H7 (cell line): ENCODE measurements around the gene HTR6. TPM values are rescaled to one million over a fixed set of nuclear protein-coding genes. Genes with fewer than 3 reads are reported as not detected.

Source experiments
- DNase-seq: peaks from one replicate; pipeline ENCODE4 v3.0.0; 2012
- H3K27me3 ChIP-seq: 2 replicates; pipeline ENCODE4 v1.6.0; 2011; ENCODE audit warnings: mild to moderate bottlenecking, low read length; ENCODE audit not compliant: control insufficient read depth, insufficient read depth
- H3K36me3 ChIP-seq: replicated peaks from 2 replicates; pipeline ENCODE4 v1.5.1; 2011; ENCODE audit warnings: low read length; ENCODE audit not compliant: control insufficient read depth, insufficient read depth
- H3K4me3 ChIP-seq: 2 replicates; pipeline ENCODE4 v1.5.1; 2011; ENCODE audit warnings: low read depth, mild to moderate bottlenecking, control low read depth, low read length, moderate library complexity; ENCODE audit not compliant: insufficient read depth
- total RNA-seq: library from RNA; depleted of rRNA; stranded (reverse); fragments of >200 nt; shearing (Covaris generic); gene quantifications from 2 replicates; pipeline ENCODE4 v1.2.3, GENCODE V29; 2014; rRNA removed

HTR6 gene
- total RNA-seq, 1 experiment from 2014 or later: 0.45 TPM

DNA sequence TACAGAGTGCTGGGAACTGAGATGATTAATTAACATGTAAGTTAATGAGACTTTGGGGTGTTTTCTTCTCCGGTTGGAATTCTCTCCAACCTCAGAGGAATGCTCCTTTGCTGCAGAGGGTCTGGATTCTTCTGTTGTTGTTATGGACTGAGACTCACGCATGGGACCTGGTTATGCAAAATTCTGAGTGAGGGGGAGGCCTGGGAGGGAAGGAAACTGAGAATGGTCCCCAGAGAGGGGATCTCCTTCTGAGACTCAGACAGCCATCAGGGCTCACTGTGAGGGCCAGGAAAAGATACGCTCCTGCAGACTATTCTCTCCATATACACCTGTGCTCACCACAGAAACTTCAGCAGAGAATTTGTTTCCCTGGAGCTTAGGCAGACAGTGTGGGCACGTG is 56.3 kb downstream of the HTR6 start:
- Histone ChIP-seq H3K4me3 (no peak overlapping the region), H3K27me3 (no peaks in the 10 kb centered on the region), H3K36me3 (no peaks in the 10 kb centered on the region)
- peak; percentile 58 for DNase-seq

DNA sequence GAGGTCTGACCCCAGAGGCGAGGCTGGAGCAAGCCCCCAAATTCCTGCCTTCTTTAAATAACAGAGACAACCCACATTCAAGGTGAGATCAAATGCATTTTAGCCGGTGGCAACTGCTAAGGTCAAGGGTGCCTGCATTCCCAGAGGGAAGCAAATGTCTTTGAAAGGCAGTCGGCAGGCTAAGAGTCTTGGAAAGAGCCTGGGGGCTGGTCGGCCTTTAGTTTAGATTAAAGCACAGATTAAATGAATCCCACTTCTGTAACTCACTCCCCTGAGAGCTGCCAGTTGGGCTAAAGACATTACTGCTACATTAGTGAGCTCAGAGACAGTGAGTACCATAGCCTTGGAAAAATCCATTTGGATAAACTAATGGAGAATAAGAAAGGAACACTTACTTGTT is 59.2 kb downstream of the HTR6 start:
- DNase-seq: no peak
- Histone ChIP-seq H3K27me3 (no peaks in the 10 kb centered on the region; the same call in 1 of the 2 replicates), H3K36me3 (no peaks in the 10 kb centered on the region), H3K4me3 (no peak overlapping the region)

DNA sequence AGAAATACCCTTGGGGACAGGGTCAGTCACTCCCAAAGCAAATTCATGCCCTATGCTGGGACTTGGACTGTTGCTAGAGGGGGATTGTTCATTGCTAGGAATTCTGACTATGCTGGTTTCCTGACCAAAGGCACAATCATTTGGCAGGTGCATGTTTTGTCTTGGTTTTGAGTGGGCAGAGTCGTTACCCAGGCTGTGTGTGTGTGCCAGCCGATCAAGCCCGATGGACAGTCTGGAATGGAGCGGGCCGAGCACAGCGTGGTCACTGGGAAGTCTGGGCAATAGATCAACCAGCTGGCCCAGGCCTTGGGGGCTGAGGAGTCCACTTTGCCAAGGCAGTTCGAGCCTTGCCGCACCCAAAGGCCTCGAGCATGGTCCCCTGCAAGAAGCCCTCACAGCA is 60.9 kb downstream of the HTR6 start:
- Histone ChIP-seq H3K4me3 (no peak overlapping the region), H3K27me3 (no peaks in the 10 kb centered on the region; the same call in 1 of the 2 replicates), H3K36me3 (no peaks in the 10 kb centered on the region)
- no peak for DNase-seq

DNA sequence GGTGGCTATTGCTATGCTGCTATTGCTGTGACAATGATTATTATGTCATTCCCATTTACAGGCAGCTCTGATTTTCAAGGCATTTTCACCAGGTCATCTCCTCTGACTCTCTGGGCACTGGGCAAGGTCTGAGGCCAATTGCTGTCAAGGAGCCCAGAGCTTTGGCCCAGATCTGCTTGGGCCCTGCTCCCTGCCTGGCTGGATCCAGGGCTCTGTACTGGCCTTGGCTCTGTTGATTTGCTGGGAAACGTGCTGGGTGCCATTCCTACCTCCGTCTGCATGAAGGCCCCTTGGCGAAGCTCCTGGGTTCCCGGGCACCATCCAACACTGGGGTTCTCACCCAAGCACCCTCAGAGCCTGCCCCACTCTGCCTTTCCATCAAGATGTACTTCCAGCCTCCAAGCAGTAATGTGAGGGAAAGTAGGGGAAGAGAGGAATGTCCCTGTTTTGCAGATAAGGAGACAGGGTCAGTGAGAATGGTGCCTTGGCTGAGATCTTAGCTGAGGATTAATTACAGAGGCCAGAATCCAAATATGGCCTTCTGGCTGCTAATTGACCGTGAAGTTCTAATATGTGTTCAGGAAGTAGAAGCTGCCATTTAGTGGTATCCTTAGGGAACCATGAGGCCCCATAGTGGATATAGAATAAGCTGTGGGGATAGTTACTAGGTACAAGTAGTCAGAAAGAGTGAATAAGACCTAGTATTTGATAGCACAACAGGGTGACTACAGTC is 63.9 kb downstream of the HTR6 start:
- no peaks in the 10 kb centered on the region; the same call in 1 of the 2 replicates for H3K27me3 ChIP-seq
- H3K4me3 ChIP-seq: no peak overlapping the region
- no peak for DNase-seq
- no peaks in the 10 kb centered on the region for H3K36me3 ChIP-seq

DNA sequence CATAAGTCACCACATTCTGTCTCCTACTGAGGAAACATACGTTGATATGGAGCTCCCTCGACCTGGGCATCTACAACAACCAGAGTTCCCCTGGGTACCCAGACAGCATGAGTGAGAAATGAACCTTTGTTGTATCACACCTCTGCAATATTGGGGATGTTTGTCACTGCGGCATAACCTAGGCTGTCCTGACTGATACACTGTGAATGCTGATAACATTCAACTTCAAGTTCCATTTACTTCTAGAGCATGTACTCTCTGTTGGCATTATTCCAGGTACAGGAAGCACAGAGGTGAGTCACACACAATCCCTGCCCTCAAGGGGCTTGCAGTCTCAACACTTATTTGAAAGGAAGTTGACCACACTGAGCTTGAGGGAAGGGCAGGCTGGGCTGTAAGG is 65.6 kb downstream of the HTR6 start:
- Histone ChIP-seq H3K27me3 (no peaks in the 10 kb centered on the region; the same call in 1 of the 2 replicates), H3K36me3 (no peaks in the 10 kb centered on the region), H3K4me3 (no peak overlapping the region)
- DNase-seq: no peak

Other genes with a start within 250 kb of the HTR6 start
- gene CAPZB, start 179.3 kb upstream of the HTR6 start, total RNA-seq: 201 and 214 TPM in 2 replicates
- 26.9 and 47.4 TPM in 2 replicates for gene NBL1, start 20.6 kb upstream of the HTR6 start, total RNA-seq
- 6.9 and 8.8 TPM in 2 replicates for gene TMCO4, start 135.0 kb downstream of the HTR6 start, total RNA-seq
- gene RNF186, start 150.4 kb downstream of the HTR6 start, total RNA-seq: not detected in 2 replicates
- 8.2 and 12.5 TPM in 2 replicates for gene OTUD3, start 217.5 kb downstream of the HTR6 start, total RNA-seq